Ishikawa (cell line): ENCODE measurements around the gene ADGB.
A peak's percentile ranks its signal among the peaks of the same experiment; 100 is the strongest.

Source experiments
- CEBPB ChIP-seq: IDR thresholded peaks from 2 replicates; pipeline ENCODE4 v1.6.1; 2012
- CREB1 ChIP-seq: IDR thresholded peaks from 2 replicates; pipeline ENCODE4 v1.6.1; 2012; ENCODE audit warnings: low read depth
- EGR1 ChIP-seq: IDR thresholded peaks from 2 replicates; pipeline ENCODE4 v1.6.1; 2012
- EP300 ChIP-seq: IDR thresholded peaks from 2 replicates; pipeline ENCODE4 v1.6.1; 2012; ENCODE audit warnings: borderline replicate concordance
- FOXM1 ChIP-seq: IDR thresholded peaks from 2 replicates; pipeline ENCODE4 v1.6.1; 2012; ENCODE audit warnings: low read depth, borderline replicate concordance
- NFIC ChIP-seq: IDR thresholded peaks from 2 replicates; pipeline ENCODE4 v1.6.1; 2012
- RAD21 ChIP-seq: IDR thresholded peaks from 2 replicates; pipeline ENCODE4 v1.6.1; 2012; ENCODE audit warnings: low read depth
- TAF1 ChIP-seq: IDR thresholded peaks from 2 replicates; pipeline ENCODE4 v1.6.1; 2012; ENCODE audit warnings: low read depth, mild to moderate bottlenecking
- TCF12 ChIP-seq: IDR thresholded peaks from 2 replicates; pipeline ENCODE4 v1.6.1; 2012; ENCODE audit warnings: low read depth
- TEAD4 ChIP-seq: IDR thresholded peaks from 2 replicates; pipeline ENCODE4 v1.6.1; 2012
- YY1 ChIP-seq: IDR thresholded peaks from 2 replicates; pipeline ENCODE4 v1.6.1; 2012; ENCODE audit warnings: low read depth
- ZBTB7A ChIP-seq: IDR thresholded peaks from 2 replicates; pipeline ENCODE4 v1.6.1; 2012; ENCODE audit warnings: low read depth
- TF ChIP-seq, protein P1 (sequence below): IDR thresholded peaks from 2 replicates; pipeline ENCODE4 v1.6.1; 2012
- TF ChIP-seq, protein P2 (sequence below): IDR thresholded peaks from 2 replicates; pipeline ENCODE4 v1.6.1; 2012; ENCODE audit warnings: low read depth, mild to moderate bottlenecking
- TF ChIP-seq, protein P3 (sequence below): IDR thresholded peaks from 2 replicates; pipeline ENCODE4 v1.6.1; 2012

The ADGB gene

DNA sequence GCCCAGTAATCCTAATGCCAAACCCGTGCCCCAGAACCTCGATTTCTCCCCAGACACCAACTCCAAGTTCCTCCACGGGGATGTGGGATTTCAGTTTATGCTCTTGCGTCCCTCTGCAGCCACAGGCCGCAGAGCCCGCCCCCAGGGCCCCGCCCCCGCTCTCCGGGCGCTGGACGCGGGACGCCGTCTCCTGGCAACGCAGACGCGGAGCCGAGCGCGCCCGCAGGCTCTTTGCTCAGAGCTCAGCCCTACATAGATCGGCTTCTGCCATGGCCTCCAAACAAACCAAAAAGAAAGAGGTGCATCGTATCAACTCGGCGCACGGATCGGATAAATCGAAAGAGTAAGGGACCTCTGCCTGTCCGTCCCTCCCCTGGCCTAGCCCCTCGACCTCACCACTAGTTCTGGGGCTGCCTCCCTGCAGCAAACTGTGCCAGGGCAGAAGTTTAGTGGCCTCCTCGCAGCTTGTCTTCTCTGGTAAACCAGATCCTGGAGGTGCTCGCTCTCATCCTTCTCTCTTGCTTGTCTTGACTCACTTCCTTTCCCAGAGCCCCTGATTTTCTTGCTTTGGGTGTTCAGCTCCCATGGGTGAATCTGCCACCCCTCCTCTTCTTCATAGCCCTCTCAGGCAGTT, at the start of gene ADGB:
Gene ADGB (plus strand): TSS at position 201 of the 634 bp plus-strand sequence. CDS start 69 bp downstream, at position 270.
- TF ChIP-seq, protein P1, sequence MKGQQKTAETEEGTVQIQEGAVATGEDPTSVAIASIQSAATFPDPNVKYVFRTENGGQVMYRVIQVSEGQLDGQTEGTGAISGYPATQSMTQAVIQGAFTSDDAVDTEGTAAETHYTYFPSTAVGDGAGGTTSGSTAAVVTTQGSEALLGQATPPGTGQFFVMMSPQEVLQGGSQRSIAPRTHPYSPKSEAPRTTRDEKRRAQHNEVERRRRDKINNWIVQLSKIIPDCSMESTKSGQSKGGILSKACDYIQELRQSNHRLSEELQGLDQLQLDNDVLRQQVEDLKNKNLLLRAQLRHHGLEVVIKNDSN = no peak
- TF ChIP-seq TCF12 = no peak
- no peak for TF ChIP-seq EP300
- TF ChIP-seq CEBPB = no peak
- no peak for TF ChIP-seq YY1
- TF ChIP-seq NFIC = no peak
- TF ChIP-seq TAF1 = no peak
- TF ChIP-seq ZBTB7A = no peak

DNA sequence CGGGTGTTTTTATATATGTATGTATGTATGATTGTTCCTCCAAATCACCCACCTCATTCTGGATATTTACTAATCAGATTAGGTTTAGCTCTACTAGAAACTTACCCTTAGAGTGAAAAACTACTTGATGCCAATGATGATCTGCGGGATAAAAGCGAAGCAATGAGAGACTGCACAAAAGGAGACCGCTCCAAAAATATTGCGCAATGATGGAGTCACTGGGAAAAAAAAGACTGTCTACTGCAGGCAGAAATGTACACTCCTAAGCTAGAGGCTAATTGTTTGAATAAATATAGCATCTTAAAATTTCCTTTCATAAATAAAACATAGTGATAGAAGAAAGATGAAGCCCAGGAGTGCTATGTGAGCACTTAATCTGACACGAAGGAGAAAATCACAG, 47.9 kb upstream of the ADGB start:
- TF ChIP-seq TCF12 (no peak), EGR1 (no peak), TEAD4 (no peak), NFIC (no peak), CEBPB (peak; percentile 92), ZBTB7A (no peak)
- TF ChIP-seq, protein P2, sequence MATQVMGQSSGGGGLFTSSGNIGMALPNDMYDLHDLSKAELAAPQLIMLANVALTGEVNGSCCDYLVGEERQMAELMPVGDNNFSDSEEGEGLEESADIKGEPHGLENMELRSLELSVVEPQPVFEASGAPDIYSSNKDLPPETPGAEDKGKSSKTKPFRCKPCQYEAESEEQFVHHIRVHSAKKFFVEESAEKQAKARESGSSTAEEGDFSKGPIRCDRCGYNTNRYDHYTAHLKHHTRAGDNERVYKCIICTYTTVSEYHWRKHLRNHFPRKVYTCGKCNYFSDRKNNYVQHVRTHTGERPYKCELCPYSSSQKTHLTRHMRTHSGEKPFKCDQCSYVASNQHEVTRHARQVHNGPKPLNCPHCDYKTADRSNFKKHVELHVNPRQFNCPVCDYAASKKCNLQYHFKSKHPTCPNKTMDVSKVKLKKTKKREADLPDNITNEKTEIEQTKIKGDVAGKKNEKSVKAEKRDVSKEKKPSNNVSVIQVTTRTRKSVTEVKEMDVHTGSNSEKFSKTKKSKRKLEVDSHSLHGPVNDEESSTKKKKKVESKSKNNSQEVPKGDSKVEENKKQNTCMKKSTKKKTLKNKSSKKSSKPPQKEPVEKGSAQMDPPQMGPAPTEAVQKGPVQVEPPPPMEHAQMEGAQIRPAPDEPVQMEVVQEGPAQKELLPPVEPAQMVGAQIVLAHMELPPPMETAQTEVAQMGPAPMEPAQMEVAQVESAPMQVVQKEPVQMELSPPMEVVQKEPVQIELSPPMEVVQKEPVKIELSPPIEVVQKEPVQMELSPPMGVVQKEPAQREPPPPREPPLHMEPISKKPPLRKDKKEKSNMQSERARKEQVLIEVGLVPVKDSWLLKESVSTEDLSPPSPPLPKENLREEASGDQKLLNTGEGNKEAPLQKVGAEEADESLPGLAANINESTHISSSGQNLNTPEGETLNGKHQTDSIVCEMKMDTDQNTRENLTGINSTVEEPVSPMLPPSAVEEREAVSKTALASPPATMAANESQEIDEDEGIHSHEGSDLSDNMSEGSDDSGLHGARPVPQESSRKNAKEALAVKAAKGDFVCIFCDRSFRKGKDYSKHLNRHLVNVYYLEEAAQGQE = no peak

DNA sequence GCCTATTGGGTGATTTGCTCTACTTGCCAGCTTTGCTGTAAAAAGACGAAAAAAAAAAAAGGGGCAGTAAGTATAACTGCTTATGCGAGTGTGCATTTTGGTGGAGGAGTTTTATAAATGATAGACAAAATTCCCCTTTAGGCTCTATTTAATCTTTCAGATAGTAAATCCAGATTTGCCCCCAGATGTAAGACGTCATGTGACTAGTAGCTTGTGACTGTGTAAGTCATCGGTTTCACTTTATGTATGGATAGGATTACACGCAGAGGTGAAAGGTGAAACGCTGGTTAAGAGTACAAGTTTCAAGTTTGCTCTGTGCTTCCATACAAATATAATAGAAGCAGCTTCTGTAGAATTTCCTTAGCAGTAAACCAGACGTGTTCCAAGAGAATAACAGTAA, 47.2 kb upstream of the ADGB start:
- no peak for TF ChIP-seq TAF1
- no peak for TF ChIP-seq EP300
- no peak for TF ChIP-seq YY1
- TF ChIP-seq EGR1 = no peak
- TF ChIP-seq ZBTB7A = no peak
- TF ChIP-seq CEBPB = no peak
- TF ChIP-seq CREB1 = no peak
- TF ChIP-seq, protein P1 = no peak
- no peak for TF ChIP-seq RAD21
- TF ChIP-seq, protein P2 = no peak
- no peak for TF ChIP-seq TCF12
- no peak for TF ChIP-seq FOXM1
- no peak for TF ChIP-seq TEAD4

DNA sequence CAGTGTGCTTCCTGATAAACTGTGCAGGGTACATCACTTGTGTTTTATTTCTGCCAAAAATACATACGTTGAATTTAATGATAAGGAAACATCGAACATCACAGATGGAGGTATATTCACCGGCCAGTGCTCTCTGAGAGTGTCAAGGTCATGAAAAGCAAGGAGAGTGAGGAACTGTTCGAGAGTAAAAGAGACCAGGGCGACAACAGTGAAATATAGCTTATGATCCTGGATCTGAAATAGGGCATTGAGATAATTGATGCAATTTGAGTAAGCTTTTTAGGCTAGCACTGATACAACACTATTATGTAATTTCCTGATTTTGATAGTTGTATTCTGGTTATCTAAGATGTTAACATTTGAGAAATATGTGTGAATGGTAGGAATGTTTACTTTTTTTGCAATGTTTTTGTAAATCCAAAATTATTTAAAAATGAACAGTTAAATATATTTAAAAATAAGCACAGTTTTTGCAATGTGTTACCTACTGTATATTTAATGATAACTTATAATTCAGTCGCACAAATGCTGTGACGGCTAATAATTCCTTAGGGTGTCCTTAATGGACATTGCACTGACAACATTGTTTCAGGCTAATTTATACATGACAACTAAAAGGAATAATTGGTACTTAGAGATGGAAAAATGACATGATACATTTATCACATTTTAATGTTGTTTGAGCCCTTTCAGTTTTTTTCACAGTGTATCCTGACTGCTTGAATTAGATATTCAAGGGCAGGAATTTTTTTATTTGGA, 45.2 kb upstream of the ADGB start:
- TF ChIP-seq RAD21 = no peak
- TF ChIP-seq ZBTB7A = no peak

DNA sequence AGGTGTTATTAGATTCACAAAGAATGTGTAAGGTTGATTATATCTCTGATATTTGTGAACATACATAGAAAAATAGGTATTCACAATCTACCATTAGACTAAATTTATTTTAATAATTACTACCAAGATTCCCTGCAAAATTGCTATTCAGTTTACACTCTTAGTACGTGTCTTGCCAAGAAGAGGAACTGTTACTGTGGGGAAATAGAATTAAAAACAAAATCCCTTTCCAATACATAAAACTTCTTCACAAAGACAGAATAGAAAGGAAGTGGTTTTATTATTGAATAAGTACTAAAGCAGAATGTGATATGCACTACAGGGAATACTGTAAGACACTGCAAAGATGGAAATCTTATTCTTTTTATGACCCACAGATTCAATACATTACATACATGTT, 38.2 kb upstream of the ADGB start:
- TF ChIP-seq TEAD4 (no peak), EGR1 (no peak), TCF12 (no peak)

DNA sequence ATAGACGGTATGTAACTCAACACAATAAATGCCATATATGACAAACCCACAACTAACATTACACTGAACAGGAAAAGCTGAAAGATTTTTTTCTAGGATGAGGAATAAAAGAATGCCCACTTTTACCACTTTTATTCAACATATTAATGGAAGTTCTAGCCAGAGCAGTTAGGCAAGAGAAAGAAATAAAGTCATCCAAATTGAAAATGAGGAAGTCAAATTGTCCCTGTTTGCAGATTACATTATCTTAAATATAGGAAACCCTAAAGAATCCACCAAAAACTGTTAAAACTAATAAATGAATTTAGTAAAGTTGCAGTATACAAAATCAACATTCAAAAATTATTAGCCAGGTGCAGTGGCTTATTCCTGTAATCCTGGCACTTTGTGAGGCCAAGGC, 24.6 kb upstream of the ADGB start:
- TF ChIP-seq CREB1 (no peak), CEBPB (no peak), YY1 (no peak), EP300 (no peak), TAF1 (no peak), TEAD4 (no peak), TCF12 (no peak), FOXM1 (no peak), RAD21 (no peak)
- TF ChIP-seq, protein P2 = no peak
- TF ChIP-seq, protein P3, sequence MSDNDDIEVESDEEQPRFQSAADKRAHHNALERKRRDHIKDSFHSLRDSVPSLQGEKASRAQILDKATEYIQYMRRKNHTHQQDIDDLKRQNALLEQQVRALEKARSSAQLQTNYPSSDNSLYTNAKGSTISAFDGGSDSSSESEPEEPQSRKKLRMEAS = no peak
